Neural cell (in vitro differentiated cells): ENCODE results near the gene FNDC1. TPM values are rescaled to one million over a fixed set of nuclear protein-coding genes. Genes with fewer than 3 reads are reported as not detected.

Experiments used
- H2AFZ ChIP-seq: fragments of 200-600, 300-800 bp; sonication (generic), shearing (Covaris generic); 2 replicates; pipeline ENCODE4 v1.6.0; 2014; ENCODE audit warnings: low read depth, mild to moderate bottlenecking, antibody characterized with exemption, low read length, moderate library complexity
- H3F3A ChIP-seq: fragments of 200-600 bp; shearing (Covaris generic); 2 replicates; pipeline ENCODE4 v1.6.1; 2016; ENCODE audit warnings: mild to moderate bottlenecking, moderate library complexity, mixed read lengths, antibody characterized with exemption, low read length; ENCODE audit not compliant: insufficient read depth, poor library complexity, severe bottlenecking
- H3K27ac ChIP-seq: fragments of 200-600, 300-800 bp; sonication (generic), shearing (Covaris generic); 2 replicates; pipeline ENCODE4 v1.5.1; 2014; ENCODE audit warnings: mild to moderate bottlenecking, low read length, moderate library complexity
- H3K27me3 ChIP-seq: fragments of 300-800, 200-600 bp; sonication (generic), shearing (Covaris generic); 2 replicates; pipeline ENCODE4 v1.6.0; 2014; ENCODE audit warnings: mild to moderate bottlenecking, low read depth, low read length, moderate library complexity; ENCODE audit not compliant: insufficient read depth
- H3K36me3 ChIP-seq: fragments of 300-800, 200-600 bp; sonication (generic), shearing (Covaris generic); 2 replicates; pipeline ENCODE4 v1.5.1; 2014; ENCODE audit warnings: mild to moderate bottlenecking, antibody characterized with exemption, low read length, moderate library complexity; ENCODE audit not compliant: insufficient read depth
- H3K4me2 ChIP-seq: fragments of 300-800, 200-600 bp; sonication (generic), shearing (Covaris generic); 2 replicates; pipeline ENCODE4 v1.6.0; 2014; ENCODE audit warnings: mild to moderate bottlenecking, low read length
- H3K4me3 ChIP-seq: fragments of 300-800, 200-600 bp; sonication (generic), shearing (Covaris generic); 2 replicates; pipeline ENCODE4 v1.5.1; 2014; ENCODE audit warnings: mild to moderate bottlenecking, low read length, moderate library complexity
- H3K79me2 ChIP-seq: fragments of 200-600 bp; shearing (Covaris generic); replicated peaks from 2 replicates; pipeline ENCODE4 v1.6.0; 2014; ENCODE audit warnings: mild to moderate bottlenecking, low read length, moderate library complexity; ENCODE audit not compliant: insufficient read depth
- H3K9ac ChIP-seq: fragments of 300-800, 200-600 bp; sonication (generic), shearing (Covaris generic); 2 replicates; pipeline ENCODE4 v1.6.1; 2016; ENCODE audit warnings: mild to moderate bottlenecking, low read length, mixed read lengths
- H3K9me2 ChIP-seq: fragments of 200-600 bp; shearing (Covaris generic); 2 replicates; pipeline ENCODE4 v1.6.1; 2016; ENCODE audit warnings: mild to moderate bottlenecking, low read length, mixed read lengths; ENCODE audit not compliant: insufficient read depth
- H3K9me3 ChIP-seq: fragments of 200-600, 300-800 bp; sonication (generic), shearing (Covaris generic); 2 replicates; pipeline ENCODE4 v1.6.1; 2016; ENCODE audit warnings: mild to moderate bottlenecking, mixed run types, low read length, moderate library complexity, mixed read lengths
- H4K20me1 ChIP-seq: fragments of 200-600 bp; shearing (Covaris generic); 2 replicates; pipeline ENCODE4 v1.6.1; 2016; ENCODE audit warnings: mild to moderate bottlenecking, mixed run types; ENCODE audit not compliant: insufficient read depth
- CTCF ChIP-seq: fragments of 450-650 bp; IDR thresholded peaks from 2 replicates; pipeline ENCODE4 v1.5.1; 2014; ENCODE audit warnings: antibody characterized with exemption, mild to moderate bottlenecking, moderate library complexity; ENCODE audit not compliant: poor library complexity, severe bottlenecking
- EP300 ChIP-seq: fragments of 450-650 bp; conservative IDR thresholded peaks from 2 replicates; pipeline ENCODE4 v1.6.1; 2014; ENCODE audit warnings: antibody characterized with exemption, mild to moderate bottlenecking, moderate library complexity; ENCODE audit not compliant: poor library complexity, severe bottlenecking
- EZH2 ChIP-seq: fragments of 200-600, 300-800 bp; shearing (Covaris generic), sonication (generic); IDR thresholded peaks from 2 replicates; pipeline ENCODE4 v1.6.1; 2014; ENCODE audit warnings: antibody characterized with exemption, low read length, borderline replicate concordance, mild to moderate bottlenecking; ENCODE audit not compliant: insufficient read depth, poor library complexity, severe bottlenecking
- MXI1 ChIP-seq: fragments of 450-650 bp; conservative IDR thresholded peaks from 2 replicates; pipeline ENCODE4 v1.6.1; 2014; ENCODE audit warnings: antibody characterized with exemption, mild to moderate bottlenecking; ENCODE audit not compliant: poor library complexity, severe bottlenecking
- POLR2AphosphoS5 ChIP-seq: IDR thresholded peaks from 2 replicates; pipeline ENCODE4 v1.6.1; 2012
- RAD21 ChIP-seq: fragments of 450-650 bp; conservative IDR thresholded peaks from 2 replicates; pipeline ENCODE4 v1.6.1; 2014; ENCODE audit warnings: antibody characterized with exemption, mild to moderate bottlenecking, moderate library complexity
- SMC3 ChIP-seq: fragments of 450-650 bp; conservative IDR thresholded peaks from 2 replicates; pipeline ENCODE4 v1.6.1; 2014; ENCODE audit warnings: antibody characterized with exemption, mild to moderate bottlenecking, moderate library complexity; ENCODE audit not compliant: poor library complexity
- TAF1 ChIP-seq: IDR thresholded peaks from 2 replicates; pipeline ENCODE4 v1.6.1; 2012; ENCODE audit warnings: low read depth
- polyA plus RNA-seq: library from polyadenylated mRNA; depleted of rRNA; stranded (reverse); fragments of >200 nt; gene quantifications from 2 replicates; pipeline ENCODE4 v1.2.3, GENCODE V29; 2014
- TF ChIP-seq, protein P1 (sequence below): IDR thresholded peaks from 2 replicates; pipeline ENCODE4 v1.6.1; 2012; ENCODE audit warnings: borderline replicate concordance

FNDC1 gene
- polyA plus RNA-seq, 1 donor from 2014 or later: not detected

DNA sequence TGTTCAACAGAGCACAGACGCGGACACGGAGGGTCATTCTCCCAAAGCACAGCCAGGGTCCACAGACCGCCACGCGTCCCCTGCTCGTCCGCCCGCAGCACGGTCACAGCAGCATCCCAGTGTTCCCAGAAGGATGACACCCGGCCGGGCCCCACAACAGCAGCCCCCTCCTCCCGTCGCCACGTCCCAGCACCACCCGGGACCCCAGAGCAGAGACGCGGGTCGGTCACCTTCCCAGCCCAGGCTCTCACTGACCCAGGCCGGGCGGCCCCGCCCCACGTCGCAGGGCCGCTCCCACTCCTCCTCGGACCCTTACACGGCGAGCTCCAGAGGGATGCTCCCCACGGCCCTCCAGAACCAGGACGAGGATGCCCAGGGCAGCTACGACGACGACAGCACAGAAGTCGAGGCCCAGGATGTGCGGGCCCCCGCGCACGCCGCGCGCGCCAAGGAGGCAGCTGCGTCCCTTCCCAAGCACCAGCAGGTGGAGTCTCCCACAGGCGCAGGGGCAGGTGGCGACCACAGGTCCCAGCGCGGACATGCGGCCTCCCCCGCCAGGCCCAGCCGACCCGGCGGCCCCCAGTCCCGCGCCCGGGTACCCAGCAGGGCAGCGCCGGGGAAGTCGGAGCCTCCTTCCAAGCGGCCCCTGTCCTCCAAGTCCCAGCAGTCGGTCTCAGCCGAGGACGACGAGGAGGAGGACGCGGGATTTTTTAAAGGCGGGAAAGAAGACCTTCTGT lies 64.3 kb downstream of the FNDC1 start:
- Histone ChIP-seq H3K27ac (no peak overlapping the region), H4K20me1 (no peaks in the 10 kb centered on the region), H3K4me3 (peak overlapping the region; percentile 31), H3K27me3 (peaks cover 7% of the 10 kb centered on the region), H3K79me2 (no peaks in the 10 kb centered on the region), H3F3A (no peaks in the 10 kb centered on the region), H3K9ac (no peak overlapping the region), H3K36me3 (no peaks in the 10 kb centered on the region), H3K9me3 (no peaks in the 10 kb centered on the region), H3K4me2 (no peak overlapping the region), H2AFZ (no peak overlapping the region), H3K9me2 (no peaks in the 10 kb centered on the region)
- TF ChIP-seq CTCF (no peak), SMC3 (no peak), TAF1 (no peak), MXI1 (no peak), EZH2 (no peak), EP300 (no peak), POLR2AphosphoS5 (no peak), RAD21 (no peak)
- TF ChIP-seq, protein P1, sequence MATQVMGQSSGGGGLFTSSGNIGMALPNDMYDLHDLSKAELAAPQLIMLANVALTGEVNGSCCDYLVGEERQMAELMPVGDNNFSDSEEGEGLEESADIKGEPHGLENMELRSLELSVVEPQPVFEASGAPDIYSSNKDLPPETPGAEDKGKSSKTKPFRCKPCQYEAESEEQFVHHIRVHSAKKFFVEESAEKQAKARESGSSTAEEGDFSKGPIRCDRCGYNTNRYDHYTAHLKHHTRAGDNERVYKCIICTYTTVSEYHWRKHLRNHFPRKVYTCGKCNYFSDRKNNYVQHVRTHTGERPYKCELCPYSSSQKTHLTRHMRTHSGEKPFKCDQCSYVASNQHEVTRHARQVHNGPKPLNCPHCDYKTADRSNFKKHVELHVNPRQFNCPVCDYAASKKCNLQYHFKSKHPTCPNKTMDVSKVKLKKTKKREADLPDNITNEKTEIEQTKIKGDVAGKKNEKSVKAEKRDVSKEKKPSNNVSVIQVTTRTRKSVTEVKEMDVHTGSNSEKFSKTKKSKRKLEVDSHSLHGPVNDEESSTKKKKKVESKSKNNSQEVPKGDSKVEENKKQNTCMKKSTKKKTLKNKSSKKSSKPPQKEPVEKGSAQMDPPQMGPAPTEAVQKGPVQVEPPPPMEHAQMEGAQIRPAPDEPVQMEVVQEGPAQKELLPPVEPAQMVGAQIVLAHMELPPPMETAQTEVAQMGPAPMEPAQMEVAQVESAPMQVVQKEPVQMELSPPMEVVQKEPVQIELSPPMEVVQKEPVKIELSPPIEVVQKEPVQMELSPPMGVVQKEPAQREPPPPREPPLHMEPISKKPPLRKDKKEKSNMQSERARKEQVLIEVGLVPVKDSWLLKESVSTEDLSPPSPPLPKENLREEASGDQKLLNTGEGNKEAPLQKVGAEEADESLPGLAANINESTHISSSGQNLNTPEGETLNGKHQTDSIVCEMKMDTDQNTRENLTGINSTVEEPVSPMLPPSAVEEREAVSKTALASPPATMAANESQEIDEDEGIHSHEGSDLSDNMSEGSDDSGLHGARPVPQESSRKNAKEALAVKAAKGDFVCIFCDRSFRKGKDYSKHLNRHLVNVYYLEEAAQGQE: no peak

- Histone ChIP-seq H2AFZ (no peak overlapping the region), H3K9me3 (no peaks in the 10 kb centered on the region), H3F3A (no peaks in the 10 kb centered on the region), H3K9ac (no peak overlapping the region), H3K4me2 (no peak overlapping the region), H3K36me3 (no peaks in the 10 kb centered on the region), H3K27ac (no peak overlapping the region), H3K9me2 (no peaks in the 10 kb centered on the region), H3K4me3 (peak overlapping the region; percentile 31), H3K27me3 (peaks cover 7% of the 10 kb centered on the region), H3K79me2 (no peaks in the 10 kb centered on the region), H4K20me1 (no peaks in the 10 kb centered on the region)
- TF ChIP-seq RAD21: no peak
- no peak for TF ChIP-seq MXI1
- no peak for TF ChIP-seq EZH2
- TF ChIP-seq, protein P1: no peak
- no peak for TF ChIP-seq CTCF
- TF ChIP-seq TAF1: no peak
- TF ChIP-seq EP300: no peak
Measured at GRCh38 chr6:159234102-159234553, 64.9 kb downstream of the FNDC1 start.
